ENCODE measurements around the gene ZDHHC3.

The ZDHHC3 gene

GRCh38 chr3:44902628-44903027 is 73.3 kb downstream of the ZDHHC3 start:
- no peak overlapping the region for H3K27ac ChIP-seq (ENCODE audit: low read length)
- H3K36me3 ChIP-seq (ENCODE audit: control insufficient read depth, insufficient read depth, low read length): no peaks in the 10 kb centered on the region
- H3K9me3 ChIP-seq (ENCODE audit: control insufficient read depth, insufficient read depth, low read length): peaks cover 2% of the 10 kb centered on the region; the same call in 1 of the 2 replicates
- H3K4me3 ChIP-seq (ENCODE audit: low read length): no peak overlapping the region
- no peak for DNase-seq (ENCODE audit: low read depth, low spot score)
- H3K4me1 ChIP-seq (ENCODE audit: control insufficient read depth, insufficient read depth, low read length): 0 out of 2 replicates have a peak, but pooled peaks cover 1% of the 10 kb centered on the region
- H3K27me3 ChIP-seq (ENCODE audit: control insufficient read depth, insufficient read depth, low read length): no peaks in the 10 kb centered on the region
- WGBS (ENCODE audit: insufficient coverage, insufficient read length): no CpG with 5 or more reads among the region's 4 CpGs

- no peak overlapping the region for H3K27ac ChIP-seq (ENCODE audit: low read length)
- no CpG with 5 or more reads among the region's 13 CpGs for WGBS (ENCODE audit: insufficient coverage, insufficient read length)
Measured at GRCh38 chr3:44899683-44900367, 76.1 kb downstream of the ZDHHC3 start.

DNA sequence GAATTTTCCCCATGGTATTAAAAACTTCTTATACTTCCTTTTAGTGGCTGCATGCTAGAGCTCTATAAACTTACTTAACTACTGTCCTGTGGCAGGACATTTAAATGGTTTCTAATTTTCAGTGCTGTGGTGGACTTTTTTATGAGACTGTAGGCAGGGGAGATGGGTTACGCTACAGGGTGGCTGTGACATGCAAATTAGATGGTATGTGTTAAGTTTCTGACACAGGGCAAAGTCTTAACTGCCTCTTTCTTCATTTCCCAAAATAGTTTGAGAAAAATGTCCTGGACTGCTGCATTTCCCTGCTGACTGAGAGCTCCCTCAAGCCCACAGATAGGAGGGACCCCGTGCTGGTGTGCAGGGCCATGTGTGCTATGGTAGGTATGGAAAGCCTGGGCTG is 79.5 kb downstream of the ZDHHC3 start:
- Histone ChIP-seq H3K27me3 (ENCODE audit: control insufficient read depth, insufficient read depth, low read length) (no peaks in the 10 kb centered on the region), H3K27ac (ENCODE audit: low read length) (no peak overlapping the region), H3K4me1 (ENCODE audit: control insufficient read depth, insufficient read depth, low read length) (peaks cover 5% of the 10 kb centered on the region; the same call in 1 of the 2 replicates), H3K9me3 (ENCODE audit: control insufficient read depth, insufficient read depth, low read length) (no peaks in the 10 kb centered on the region), H3K4me3 (ENCODE audit: low read length) (no peak overlapping the region), H3K36me3 (ENCODE audit: control insufficient read depth, insufficient read depth, low read length) (no peaks in the 10 kb centered on the region)
- DNase-seq (ENCODE audit: low read depth, low spot score): no peak
- WGBS (ENCODE audit: insufficient coverage, insufficient read length): no CpG with 5 or more reads among the region's 2 CpGs

More at GRCh38 chr3:44899683-44900367, 76.1 kb downstream of the ZDHHC3 start:
- no peaks in the 10 kb centered on the region for H3K27me3 ChIP-seq (ENCODE audit: control insufficient read depth, insufficient read depth, low read length)
- H3K9me3 ChIP-seq (ENCODE audit: control insufficient read depth, insufficient read depth, low read length): no peaks in the 10 kb centered on the region
- no peak overlapping the region for H3K4me3 ChIP-seq (ENCODE audit: low read length)
- DNase-seq (ENCODE audit: low read depth, low spot score): no peak
- peaks cover 1% of the 10 kb centered on the region; the same call in 1 of the 2 replicates for H3K4me1 ChIP-seq (ENCODE audit: control insufficient read depth, insufficient read depth, low read length)
- H3K36me3 ChIP-seq (ENCODE audit: control insufficient read depth, insufficient read depth, low read length): no peaks in the 10 kb centered on the region

- Histone ChIP-seq H3K9me3 (ENCODE audit: control insufficient read depth, insufficient read depth, low read length) (no peaks in the 10 kb centered on the region), H3K27ac (ENCODE audit: low read length) (no peak overlapping the region), H3K36me3 (ENCODE audit: control insufficient read depth, insufficient read depth, low read length) (no peaks in the 10 kb centered on the region), H3K27me3 (ENCODE audit: control insufficient read depth, insufficient read depth, low read length) (no peaks in the 10 kb centered on the region), H3K4me1 (ENCODE audit: control insufficient read depth, insufficient read depth, low read length) (peaks cover 5% of the 10 kb centered on the region; the same call in 1 of the 2 replicates), H3K4me3 (ENCODE audit: low read length) (no peak overlapping the region)
- DNase-seq (ENCODE audit: low read depth, low spot score): no peak
- no CpG with 5 or more reads among the region's 5 CpGs for WGBS (ENCODE audit: insufficient coverage, insufficient read length)
Measured at GRCh38 chr3:44894485-44894884, 81.5 kb downstream of the ZDHHC3 start.

DNA sequence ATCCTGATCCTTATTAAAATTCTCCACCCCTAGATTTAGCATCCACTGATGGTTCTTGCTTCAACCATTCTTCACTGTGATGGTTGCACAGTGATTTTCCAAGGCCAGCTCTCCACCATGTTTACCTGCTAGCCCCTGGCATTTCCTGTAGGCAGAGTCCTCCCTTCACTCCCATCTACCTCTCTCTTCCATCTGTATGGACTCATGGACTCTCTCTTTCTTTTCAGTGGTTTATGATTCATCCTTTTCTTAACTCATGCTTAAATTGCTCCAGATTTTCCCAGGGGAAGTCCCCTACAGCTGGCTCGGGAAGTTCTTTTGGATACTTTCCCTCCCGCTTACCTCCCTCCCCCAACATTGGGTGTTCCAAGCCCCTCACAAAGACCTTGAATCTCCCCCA is 82.9 kb downstream of the ZDHHC3 start:
- Histone ChIP-seq H3K9me3 (ENCODE audit: control insufficient read depth, insufficient read depth, low read length) (no peaks in the 10 kb centered on the region), H3K4me3 (ENCODE audit: low read length) (no peak overlapping the region), H3K27me3 (ENCODE audit: control insufficient read depth, insufficient read depth, low read length) (no peaks in the 10 kb centered on the region), H3K4me1 (ENCODE audit: control insufficient read depth, insufficient read depth, low read length) (peaks cover 3% of the 10 kb centered on the region; the same call in 1 of the 2 replicates), H3K36me3 (ENCODE audit: control insufficient read depth, insufficient read depth, low read length) (no peaks in the 10 kb centered on the region), H3K27ac (ENCODE audit: low read length) (no peak overlapping the region)
- no peak for DNase-seq (ENCODE audit: low read depth, low spot score)
- WGBS (ENCODE audit: insufficient coverage, insufficient read length): no CpG with 5 or more reads among the region's 2 CpGs

DNA sequence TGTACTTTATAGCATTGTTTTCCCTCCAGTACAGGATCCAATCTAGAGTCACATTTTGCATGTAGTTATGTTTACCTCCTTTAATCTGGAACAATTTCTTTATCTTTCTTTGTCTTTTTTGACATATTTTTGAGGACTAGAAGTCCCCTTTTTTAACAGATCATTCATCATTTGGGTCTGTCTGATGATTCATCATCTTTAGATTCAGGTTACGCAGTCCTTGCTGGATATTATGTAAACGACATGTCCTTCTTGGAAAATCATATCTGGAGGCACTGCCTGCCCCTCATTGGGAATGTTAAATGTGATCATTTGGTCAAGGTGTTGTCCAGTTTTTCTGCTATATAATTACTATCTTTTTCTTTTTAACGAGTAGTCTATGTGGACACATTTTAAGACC is 83.3 kb downstream of the ZDHHC3 start:
- H3K4me3 ChIP-seq (ENCODE audit: low read length): no peak overlapping the region
- no peaks in the 10 kb centered on the region for H3K9me3 ChIP-seq (ENCODE audit: control insufficient read depth, insufficient read depth, low read length)
- H3K36me3 ChIP-seq (ENCODE audit: control insufficient read depth, insufficient read depth, low read length): no peaks in the 10 kb centered on the region
- peaks cover 3% of the 10 kb centered on the region; the same call in 1 of the 2 replicates for H3K4me1 ChIP-seq (ENCODE audit: control insufficient read depth, insufficient read depth, low read length)
- no peaks in the 10 kb centered on the region for H3K27me3 ChIP-seq (ENCODE audit: control insufficient read depth, insufficient read depth, low read length)
- DNase-seq (ENCODE audit: low read depth, low spot score): no peak
- H3K27ac ChIP-seq (ENCODE audit: low read length): no peak overlapping the region
- WGBS (ENCODE audit: insufficient coverage, insufficient read length): no CpG with 5 or more reads among the region's 3 CpGs

DNA sequence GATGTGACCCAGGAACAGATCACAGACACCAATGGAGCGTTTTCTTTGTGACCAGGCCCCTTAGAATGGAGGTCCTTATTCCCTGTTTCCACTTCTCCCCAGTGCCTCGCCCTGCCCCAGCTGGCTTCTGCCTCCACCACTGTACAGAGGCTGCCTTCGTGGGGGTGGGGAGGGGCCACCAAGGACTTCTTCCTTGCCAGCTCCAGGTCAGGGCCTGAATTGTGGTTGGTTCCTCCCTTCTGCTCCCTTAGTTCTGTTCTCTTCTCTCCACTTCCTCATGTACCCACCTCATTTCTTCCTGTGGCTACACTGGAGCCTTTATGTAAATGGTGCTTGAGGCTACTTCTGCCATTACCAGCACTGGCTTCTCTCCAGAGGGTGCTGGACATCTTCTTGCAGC is 85.1 kb downstream of the ZDHHC3 start:
- no peaks in the 10 kb centered on the region for H3K9me3 ChIP-seq (ENCODE audit: control insufficient read depth, insufficient read depth, low read length)
- no CpG with 5 or more reads among the region's 3 CpGs for WGBS (ENCODE audit: insufficient coverage, insufficient read length)
- H3K27me3 ChIP-seq (ENCODE audit: control insufficient read depth, insufficient read depth, low read length): no peaks in the 10 kb centered on the region
- H3K27ac ChIP-seq (ENCODE audit: low read length): no peak overlapping the region
- H3K4me1 ChIP-seq (ENCODE audit: control insufficient read depth, insufficient read depth, low read length): peaks cover 3% of the 10 kb centered on the region; the same call in 1 of the 2 replicates
- no peaks in the 10 kb centered on the region for H3K36me3 ChIP-seq (ENCODE audit: control insufficient read depth, insufficient read depth, low read length)
- no peak for DNase-seq (ENCODE audit: low read depth, low spot score)
- H3K4me3 ChIP-seq (ENCODE audit: low read length): no peak overlapping the region

- Histone ChIP-seq H3K27me3 (ENCODE audit: control insufficient read depth, insufficient read depth, low read length) (no peaks in the 10 kb centered on the region), H3K36me3 (ENCODE audit: control insufficient read depth, insufficient read depth, low read length) (no peaks in the 10 kb centered on the region), H3K27ac (ENCODE audit: low read length) (no peak overlapping the region), H3K4me1 (ENCODE audit: control insufficient read depth, insufficient read depth, low read length) (peaks cover 3% of the 10 kb centered on the region; the same call in 1 of the 2 replicates), H3K9me3 (ENCODE audit: control insufficient read depth, insufficient read depth, low read length) (no peaks in the 10 kb centered on the region), H3K4me3 (ENCODE audit: low read length) (no peak overlapping the region)
- no CpG with 5 or more reads among the region's 3 CpGs for WGBS (ENCODE audit: insufficient coverage, insufficient read length)
- no peak for DNase-seq (ENCODE audit: low read depth, low spot score)
Measured at GRCh38 chr3:44890258-44890657, 85.7 kb downstream of the ZDHHC3 start.

DNA sequence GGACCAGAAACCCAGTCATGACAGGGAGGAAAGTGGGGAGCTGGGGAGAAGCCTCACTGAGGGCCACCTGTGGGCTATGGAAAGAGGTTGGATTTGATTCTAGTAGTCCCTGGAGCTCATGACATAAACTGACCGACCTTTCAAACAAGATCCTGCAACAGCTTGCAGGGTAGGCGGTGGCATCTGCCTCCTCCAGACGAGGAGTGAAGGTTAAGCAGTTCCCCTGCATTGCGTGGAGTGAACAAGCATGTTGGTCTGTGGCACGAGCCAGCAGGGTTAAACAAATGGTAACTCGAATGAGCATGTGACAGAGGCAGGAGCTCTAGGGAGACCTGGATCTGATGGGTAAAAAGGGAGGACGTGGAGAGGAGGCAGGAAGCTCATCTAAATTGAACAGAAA is 88.9 kb downstream of the ZDHHC3 start:
- no peaks in the 10 kb centered on the region for H3K27me3 ChIP-seq (ENCODE audit: control insufficient read depth, insufficient read depth, low read length)
- WGBS (ENCODE audit: insufficient coverage, insufficient read length): no CpG with 5 or more reads among the region's 7 CpGs
- DNase-seq (ENCODE audit: low read depth, low spot score): no peak
- H3K27ac ChIP-seq (ENCODE audit: low read length): no peak overlapping the region
- no peak overlapping the region for H3K4me3 ChIP-seq (ENCODE audit: low read length)
- no peaks in the 10 kb centered on the region for H3K36me3 ChIP-seq (ENCODE audit: control insufficient read depth, insufficient read depth, low read length)
- H3K9me3 ChIP-seq (ENCODE audit: control insufficient read depth, insufficient read depth, low read length): no peaks in the 10 kb centered on the region
- no peaks in the 10 kb centered on the region for H3K4me1 ChIP-seq (ENCODE audit: control insufficient read depth, insufficient read depth, low read length)

DNA sequence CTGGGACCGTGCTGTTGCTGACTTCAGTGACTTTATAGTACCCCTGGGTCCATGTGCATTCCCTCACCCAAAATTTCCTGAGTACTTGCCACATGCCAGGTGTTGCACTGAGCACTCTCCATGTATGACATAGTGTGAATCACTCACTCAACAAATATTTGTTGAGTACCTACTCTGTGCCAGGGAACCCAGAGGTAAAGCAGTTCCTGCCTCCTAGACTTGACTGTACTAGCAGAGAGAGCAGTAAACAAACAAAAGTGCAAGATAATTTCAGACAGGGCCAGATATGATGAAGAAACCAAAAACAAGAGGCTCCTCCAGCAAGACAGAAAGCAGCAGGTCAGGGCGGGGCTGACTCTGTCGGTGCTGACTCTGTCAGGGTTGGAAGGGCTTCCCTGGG is 89.4 kb downstream of the ZDHHC3 start:
- no peaks in the 10 kb centered on the region for H3K36me3 ChIP-seq (ENCODE audit: control insufficient read depth, insufficient read depth, low read length)
- no peaks in the 10 kb centered on the region for H3K27me3 ChIP-seq (ENCODE audit: control insufficient read depth, insufficient read depth, low read length)
- no peak for DNase-seq (ENCODE audit: low read depth, low spot score)
- WGBS (ENCODE audit: insufficient coverage, insufficient read length): no CpG with 5 or more reads among the region's 3 CpGs
- H3K4me1 ChIP-seq (ENCODE audit: control insufficient read depth, insufficient read depth, low read length): no peaks in the 10 kb centered on the region
- no peak overlapping the region for H3K4me3 ChIP-seq (ENCODE audit: low read length)
- H3K9me3 ChIP-seq (ENCODE audit: control insufficient read depth, insufficient read depth, low read length): no peaks in the 10 kb centered on the region
- no peak overlapping the region for H3K27ac ChIP-seq (ENCODE audit: low read length)

DNA sequence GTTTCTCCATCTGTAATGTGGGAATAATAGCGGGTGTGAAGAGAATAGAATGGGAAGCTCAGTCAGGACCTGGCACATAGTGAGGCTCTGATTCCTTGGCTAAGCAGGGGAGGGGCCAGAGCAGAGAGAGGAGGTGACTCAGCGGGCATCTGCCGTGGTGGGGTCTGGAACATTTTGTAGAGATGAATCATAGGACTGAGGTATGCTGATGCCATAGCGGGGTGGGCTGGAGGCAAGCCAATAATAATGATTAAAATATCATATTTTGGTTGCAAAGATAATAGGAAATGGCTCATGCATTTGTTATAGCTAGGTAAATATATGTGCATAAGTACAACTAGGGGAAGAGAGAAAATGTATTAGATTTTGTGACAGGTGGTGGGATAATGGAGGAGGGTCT is 90.4 kb downstream of the ZDHHC3 start:
- no peaks in the 10 kb centered on the region for H3K27me3 ChIP-seq (ENCODE audit: control insufficient read depth, insufficient read depth, low read length)
- WGBS (ENCODE audit: insufficient coverage, insufficient read length): no CpG with 5 or more reads among the region's 4 CpGs

More for the DNA sequence above, 90.4 kb downstream of the ZDHHC3 start:
- Histone ChIP-seq H3K4me1 (ENCODE audit: control insufficient read depth, insufficient read depth, low read length) (no peaks in the 10 kb centered on the region), H3K27ac (ENCODE audit: low read length) (no peak overlapping the region), H3K9me3 (ENCODE audit: control insufficient read depth, insufficient read depth, low read length) (no peaks in the 10 kb centered on the region), H3K36me3 (ENCODE audit: control insufficient read depth, insufficient read depth, low read length) (no peaks in the 10 kb centered on the region), H3K4me3 (ENCODE audit: low read length) (no peak overlapping the region)
- DNase-seq (ENCODE audit: low read depth, low spot score): no peak
